K562 (cell line): ENCODE data around the gene APC2. TPM values are rescaled to one million over a fixed set of nuclear protein-coding genes. Genes with fewer than 3 reads are reported as not detected.

Experiments used
- ELK1 ChIP-seq: sonication (generic); formaldehyde crosslinking; IDR thresholded peaks from 2 replicates; pipeline ENCODE4 v1.8.1; 2022; ENCODE audit warnings: missing genetic modification reagents
- GATA2 ChIP-seq: sonication (generic); formaldehyde crosslinking; IDR thresholded peaks from 2 replicates; pipeline ENCODE4 v1.4.0; 2020; ENCODE audit warnings: mild to moderate bottlenecking, missing genetic modification reagents
- KLF1 ChIP-seq: fragments of 450-650 bp; IDR thresholded peaks from 2 replicates; pipeline ENCODE4 v1.6.1; 2016; ENCODE audit warnings: missing genetic modification characterization, missing compliant biosample characterization
- RAD51 ChIP-seq: fragments of 450-650 bp; IDR thresholded peaks from 2 replicates; pipeline ENCODE4 v1.7.1; 2016; ENCODE audit warnings: low read depth, mild to moderate bottlenecking, borderline replicate concordance
- RBM25 ChIP-seq: fragments of 200-400 bp; formaldehyde crosslinking; IDR thresholded peaks from 2 replicates; pipeline ENCODE4 v1.6.1; 2018; ENCODE audit warnings: low read length, low read depth, moderate library complexity; ENCODE audit not compliant: severe bottlenecking
- TAL1 ChIP-seq: fragments of 450-650 bp; IDR thresholded peaks from 2 replicates; pipeline ENCODE4 v1.6.1; 2016; ENCODE audit warnings: mild to moderate bottlenecking
- ZNF592 ChIP-seq: fragments of 450-650 bp; IDR thresholded peaks from 2 replicates; pipeline ENCODE4 v1.6.1; 2017; ENCODE audit warnings: antibody characterized with exemption, mild to moderate bottlenecking
- polyA plus RNA-seq, 8 experiments: library from polyadenylated mRNA; depleted of rRNA in 4 of 8; stranded (reverse) in 5 of 8; unstranded in 3 of 8; fragments of >200 nt; fragmentation: Nextera tagmentation in 2 of 8; fragmentation: Illumina TruSeq in 1 of 8; extraction: Ambion mirVana in 2 of 8; extraction: Trizol in 1 of 8; gene quantifications; 2 replicates each; pipeline versions ENCODE4 v1.2.1 to v1.2.3, GENCODE V29; 2011 to 2014; ENCODE audit warnings: inconsistent platforms in 1 of 8, missing spikeins in 1 of 8
- total RNA-seq, 7 experiments: library from RNA; depleted of rRNA in 6 of 7; stranded (reverse); fragments of >200 nt in 6 of 7; fragmentation: Illumina TruSeq in 2 of 7; extraction: Trizol in 2 of 7; gene quantifications; 2 replicates each; pipeline versions ENCODE4 v1.2.1 to v1.2.3, GENCODE V29; 2011 to 2021; ENCODE audit warnings: low replicate concordance in 1 of 7
- TF ChIP-seq, protein P1 (sequence below), 2 experiments: fragments of 450-650 bp in 1 of 2; sonication (generic) in 1 of 2; formaldehyde crosslinking in 1 of 2; IDR thresholded peaks; 2 replicates each; pipeline versions ENCODE4 v1.7.1 to v1.9.0; 2016 to 2022; ENCODE audit warnings: inconsistent platforms in 1 of 2, mild to moderate bottlenecking in 1 of 2, missing genetic modification reagents in 1 of 2
- TF ChIP-seq, protein P2 (sequence below): fragments of 250-450 bp; sonication (Bioruptor Pico); IDR thresholded peaks from 2 replicates; pipeline ENCODE4 v1.8.0; 2021; ENCODE audit warnings: moderate library complexity, mild to moderate bottlenecking, inconsistent platforms

Gene APC2
- total and polyA plus RNA-seq, 9 of the 15 experiments (the other 6 are each of a cell fraction or from before 2014, with no cell fraction given) = 0.01 to 0.40 (median 0.05) TPM; not detected in 3

DNA sequence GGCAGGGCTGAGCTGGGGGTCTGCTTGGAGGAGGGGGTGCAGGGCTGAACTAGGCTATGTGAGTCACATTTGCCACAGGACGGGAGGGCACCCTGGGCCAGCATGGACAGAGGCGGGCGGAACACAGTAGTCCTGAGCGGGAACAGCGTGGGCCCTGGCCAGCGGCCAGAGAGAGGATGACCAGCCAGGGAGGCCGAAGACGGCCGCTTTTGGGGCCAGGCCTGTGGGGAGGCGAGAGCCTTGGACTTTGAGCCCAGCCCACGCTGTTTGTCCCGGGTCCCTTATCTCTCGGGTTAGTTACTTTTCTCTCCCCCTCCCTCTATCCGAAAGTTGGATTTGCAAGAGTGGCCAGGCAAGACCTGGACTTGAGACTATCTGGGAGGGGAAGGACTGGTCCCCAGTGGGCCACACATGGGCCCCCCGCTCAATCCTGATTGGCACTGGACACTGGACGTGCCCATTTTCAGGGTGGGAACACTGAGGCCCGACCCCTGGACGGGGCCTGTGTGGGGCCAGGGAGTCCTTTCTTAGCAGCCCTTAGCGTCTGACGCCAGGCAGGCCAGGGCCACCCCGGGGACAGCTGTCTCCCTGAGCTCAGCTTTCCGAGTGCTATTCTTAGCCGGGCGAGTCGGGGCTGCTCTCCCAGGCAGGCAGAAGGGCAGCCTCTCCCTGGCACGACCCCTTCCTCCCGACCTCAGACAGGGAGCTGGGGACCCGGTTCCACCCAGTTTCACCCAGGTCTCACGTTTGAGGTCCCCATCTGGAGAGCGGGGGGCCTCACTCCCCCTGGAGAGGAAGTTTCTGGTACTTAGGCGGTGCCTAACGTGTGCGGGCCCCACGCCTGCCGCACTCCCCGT lies 49.4 kb upstream of the APC2 start (continued):
- TF ChIP-seq ZNF592 (no peak), TAL1 (no peak), RBM25 (peak; percentile 94), GATA2 (CRISPR knock-in tag) (0 out of 2 replicates have a peak, but pooled peaks have one; percentile 23), RAD51 (no peak), ELK1 (no peak), KLF1 (tag) (no peak)
- TF ChIP-seq, protein P1, sequence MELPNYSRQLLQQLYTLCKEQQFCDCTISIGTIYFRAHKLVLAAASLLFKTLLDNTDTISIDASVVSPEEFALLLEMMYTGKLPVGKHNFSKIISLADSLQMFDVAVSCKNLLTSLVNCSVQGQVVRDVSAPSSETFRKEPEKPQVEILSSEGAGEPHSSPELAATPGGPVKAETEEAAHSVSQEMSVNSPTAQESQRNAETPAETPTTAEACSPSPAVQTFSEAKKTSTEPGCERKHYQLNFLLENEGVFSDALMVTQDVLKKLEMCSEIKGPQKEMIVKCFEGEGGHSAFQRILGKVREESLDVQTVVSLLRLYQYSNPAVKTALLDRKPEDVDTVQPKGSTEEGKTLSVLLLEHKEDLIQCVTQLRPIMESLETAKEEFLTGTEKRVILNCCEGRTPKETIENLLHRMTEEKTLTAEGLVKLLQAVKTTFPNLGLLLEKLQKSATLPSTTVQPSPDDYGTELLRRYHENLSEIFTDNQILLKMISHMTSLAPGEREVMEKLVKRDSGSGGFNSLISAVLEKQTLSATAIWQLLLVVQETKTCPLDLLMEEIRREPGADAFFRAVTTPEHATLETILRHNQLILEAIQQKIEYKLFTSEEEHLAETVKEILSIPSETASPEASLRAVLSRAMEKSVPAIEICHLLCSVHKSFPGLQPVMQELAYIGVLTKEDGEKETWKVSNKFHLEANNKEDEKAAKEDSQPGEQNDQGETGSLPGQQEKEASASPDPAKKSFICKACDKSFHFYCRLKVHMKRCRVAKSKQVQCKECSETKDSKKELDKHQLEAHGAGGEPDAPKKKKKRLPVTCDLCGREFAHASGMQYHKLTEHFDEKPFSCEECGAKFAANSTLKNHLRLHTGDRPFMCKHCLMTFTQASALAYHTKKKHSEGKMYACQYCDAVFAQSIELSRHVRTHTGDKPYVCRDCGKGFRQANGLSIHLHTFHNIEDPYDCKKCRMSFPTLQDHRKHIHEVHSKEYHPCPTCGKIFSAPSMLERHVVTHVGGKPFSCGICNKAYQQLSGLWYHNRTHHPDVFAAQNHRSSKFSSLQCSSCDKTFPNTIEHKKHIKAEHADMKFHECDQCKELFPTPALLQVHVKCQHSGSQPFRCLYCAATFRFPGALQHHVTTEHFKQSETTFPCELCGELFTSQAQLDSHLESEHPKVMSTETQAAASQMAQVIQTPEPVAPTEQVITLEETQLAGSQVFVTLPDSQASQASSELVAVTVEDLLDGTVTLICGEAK (IDR thresholded peaks at IDR 0.05) = 0 out of 2 replicates have a peak, but pooled peaks have one; percentile 15
- TF ChIP-seq, protein P1 (CRISPR knock-in tag; IDR thresholded peaks at IDR 0.05) = no peak
- TF ChIP-seq, protein P2, sequence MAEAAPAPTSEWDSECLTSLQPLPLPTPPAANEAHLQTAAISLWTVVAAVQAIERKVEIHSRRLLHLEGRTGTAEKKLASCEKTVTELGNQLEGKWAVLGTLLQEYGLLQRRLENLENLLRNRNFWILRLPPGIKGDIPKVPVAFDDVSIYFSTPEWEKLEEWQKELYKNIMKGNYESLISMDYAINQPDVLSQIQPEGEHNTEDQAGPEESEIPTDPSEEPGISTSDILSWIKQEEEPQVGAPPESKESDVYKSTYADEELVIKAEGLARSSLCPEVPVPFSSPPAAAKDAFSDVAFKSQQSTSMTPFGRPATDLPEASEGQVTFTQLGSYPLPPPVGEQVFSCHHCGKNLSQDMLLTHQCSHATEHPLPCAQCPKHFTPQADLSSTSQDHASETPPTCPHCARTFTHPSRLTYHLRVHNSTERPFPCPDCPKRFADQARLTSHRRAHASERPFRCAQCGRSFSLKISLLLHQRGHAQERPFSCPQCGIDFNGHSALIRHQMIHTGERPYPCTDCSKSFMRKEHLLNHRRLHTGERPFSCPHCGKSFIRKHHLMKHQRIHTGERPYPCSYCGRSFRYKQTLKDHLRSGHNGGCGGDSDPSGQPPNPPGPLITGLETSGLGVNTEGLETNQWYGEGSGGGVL (CRISPR knock-in tag) = no peak
